ENCODE data around the gene AK8. TPM values are rescaled to one million over a fixed set of nuclear protein-coding genes. Genes with fewer than 3 reads are reported as not detected.
A peak's percentile ranks its signal among the peaks of the same experiment; 100 is the strongest.

Gene AK8
- polyA plus RNA-seq, 3 donors: 0.08 TPM; not detected in 2

- 35% methylated on average over 23 of the region's 27 CpGs for WGBS (ENCODE audit: insufficient coverage)
- peak overlapping the region in 1 of 2 donors; percentile 9 for H3K4me3 Mint-ChIP-seq
- TF ChIP-seq, protein P1, sequence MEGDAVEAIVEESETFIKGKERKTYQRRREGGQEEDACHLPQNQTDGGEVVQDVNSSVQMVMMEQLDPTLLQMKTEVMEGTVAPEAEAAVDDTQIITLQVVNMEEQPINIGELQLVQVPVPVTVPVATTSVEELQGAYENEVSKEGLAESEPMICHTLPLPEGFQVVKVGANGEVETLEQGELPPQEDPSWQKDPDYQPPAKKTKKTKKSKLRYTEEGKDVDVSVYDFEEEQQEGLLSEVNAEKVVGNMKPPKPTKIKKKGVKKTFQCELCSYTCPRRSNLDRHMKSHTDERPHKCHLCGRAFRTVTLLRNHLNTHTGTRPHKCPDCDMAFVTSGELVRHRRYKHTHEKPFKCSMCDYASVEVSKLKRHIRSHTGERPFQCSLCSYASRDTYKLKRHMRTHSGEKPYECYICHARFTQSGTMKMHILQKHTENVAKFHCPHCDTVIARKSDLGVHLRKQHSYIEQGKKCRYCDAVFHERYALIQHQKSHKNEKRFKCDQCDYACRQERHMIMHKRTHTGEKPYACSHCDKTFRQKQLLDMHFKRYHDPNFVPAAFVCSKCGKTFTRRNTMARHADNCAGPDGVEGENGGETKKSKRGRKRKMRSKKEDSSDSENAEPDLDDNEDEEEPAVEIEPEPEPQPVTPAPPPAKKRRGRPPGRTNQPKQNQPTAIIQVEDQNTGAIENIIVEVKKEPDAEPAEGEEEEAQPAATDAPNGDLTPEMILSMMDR (IDR thresholded peaks at IDR 0.05): no peak
Measured at GRCh38 chr9:132798817-132799790, 79.0 kb downstream of the AK8 start.

GRCh38 chr9:132797861-132798659 is 80.0 kb downstream of the AK8 start:
- WGBS (ENCODE audit: insufficient coverage): 95% methylated on average over 10 of the region's 15 CpGs
- DNase-seq: no peak
- TF ChIP-seq, protein P1 (IDR thresholded peaks at IDR 0.05): no peak
- Mint-ChIP-seq H3K4me1 (peaks cover 8% of the 10 kb centered on the region), H3K9me3 (peaks cover 0 to 7% (median 3%) of the 10 kb centered on the region in 7 donors), H3K36me3 (no peaks in the 10 kb centered on the region), H3K27ac (peak overlapping the region in 1 of 7 donors; percentile 52), H3K4me3 (no peak overlapping the region), H3K27me3 (ENCODE audit: low read depth in 3 of 3) (peaks cover 18 to 34% (median 22%) of the 10 kb centered on the region in 3 donors)
- H3K4me1 ChIP-seq (ENCODE audit: control insufficient read depth in 1 of 2, insufficient read depth in 2 of 2, low read length in 2 of 2): peaks cover 3 to 4% of the 10 kb centered on the region in 2 donors
- no peaks in the 10 kb centered on the region for H3K79me2 ChIP-seq (ENCODE audit: insufficient read depth, low read length)
- H3K4me2 ChIP-seq (replicated peaks; ENCODE audit: extremely low read depth, low read length, poor library complexity, severe bottlenecking): no peak overlapping the region
- H3K27ac ChIP-seq (ENCODE audit: low read depth in 1 of 2, low read length in 2 of 2): no peak overlapping the region
- no peak overlapping the region for H2AFZ ChIP-seq (ENCODE audit: insufficient read depth, low read depth, low read length, poor library complexity, severe bottlenecking)
- intact Hi-C loops (cut with micrococcal nuclease): loop anchor here in 1 of 2 donors (5.0 kb wide), 1 partner anchor 286 kb away; no protein-coding TSS in a partner anchor
- H3K27me3 ChIP-seq (ENCODE audit: control insufficient read depth in 2 of 2, insufficient read depth in 2 of 2, low read length in 2 of 2): peaks cover 0 to 29% of the 10 kb centered on the region in 2 donors
- no peak overlapping the region for H3K9ac ChIP-seq (ENCODE audit: insufficient read depth, low read length, poor library complexity, severe bottlenecking)
- H3K4me3 ChIP-seq (replicated peaks in 1 of 3; ENCODE audit: low read depth in 2 of 3, low read length in 3 of 3): no peak overlapping the region
- H3K36me3 ChIP-seq (replicated peaks in 1 of 2; ENCODE audit: control insufficient read depth in 1 of 2, insufficient read depth in 2 of 2, low read length in 2 of 2): no peaks in the 10 kb centered on the region
- H4K20me1 ChIP-seq (ENCODE audit: insufficient read depth, low read length): no peaks in the 10 kb centered on the region
- H3K9me3 ChIP-seq (replicated peaks in 1 of 2; ENCODE audit: control insufficient read depth in 1 of 2, insufficient read depth in 1 of 2, low read length in 2 of 2): no peaks in the 10 kb centered on the region

More at GRCh38 chr9:132798817-132799790, 79.0 kb downstream of the AK8 start:
- H4K20me1 ChIP-seq (ENCODE audit: insufficient read depth, low read length): no peaks in the 10 kb centered on the region
- no peak for DNase-seq
- H3K4me1 ChIP-seq (ENCODE audit: control insufficient read depth in 1 of 2, insufficient read depth in 2 of 2, low read length in 2 of 2): peaks cover 3 to 4% of the 10 kb centered on the region in 2 donors
- H3K9ac ChIP-seq (ENCODE audit: insufficient read depth, low read length, poor library complexity, severe bottlenecking): no peak overlapping the region
- no peak overlapping the region for H3K27ac ChIP-seq (ENCODE audit: low read depth in 1 of 2, low read length in 2 of 2)
- peaks cover 0 to 7% (median 3%) of the 10 kb centered on the region in 7 donors for H3K9me3 Mint-ChIP-seq
- no peaks in the 10 kb centered on the region for H3K79me2 ChIP-seq (ENCODE audit: insufficient read depth, low read length)
- no peak overlapping the region for H3K27ac Mint-ChIP-seq
- H3K36me3 Mint-ChIP-seq: no peaks in the 10 kb centered on the region
- intact Hi-C loops (cut with micrococcal nuclease): loop anchor here in 1 of 2 donors (5.0 kb wide), 1 partner anchor 287 kb away; no protein-coding TSS in a partner anchor
- H3K9me3 ChIP-seq (replicated peaks in 1 of 2; ENCODE audit: control insufficient read depth in 1 of 2, insufficient read depth in 1 of 2, low read length in 2 of 2): no peaks in the 10 kb centered on the region
- peaks cover 19 to 32% (median 25%) of the 10 kb centered on the region in 3 donors for H3K27me3 Mint-ChIP-seq (ENCODE audit: low read depth in 3 of 3)
- no peak overlapping the region for H3K4me2 ChIP-seq (replicated peaks; ENCODE audit: extremely low read depth, low read length, poor library complexity, severe bottlenecking)
- H3K4me1 Mint-ChIP-seq: peaks cover 8% of the 10 kb centered on the region
- H3K27me3 ChIP-seq (ENCODE audit: control insufficient read depth in 2 of 2, insufficient read depth in 2 of 2, low read length in 2 of 2): peaks cover 0 to 22% of the 10 kb centered on the region in 2 donors
- H2AFZ ChIP-seq (ENCODE audit: insufficient read depth, low read depth, low read length, poor library complexity, severe bottlenecking): no peak overlapping the region
- H3K36me3 ChIP-seq (replicated peaks in 1 of 2; ENCODE audit: control insufficient read depth in 1 of 2, insufficient read depth in 2 of 2, low read length in 2 of 2): no peaks in the 10 kb centered on the region
- H3K4me3 ChIP-seq (replicated peaks in 1 of 3; ENCODE audit: low read depth in 2 of 3, low read length in 3 of 3): no peak overlapping the region
